Gastroesophageal sphincter (tissue), 3 donors: ENCODE data around the gene MIF4GD.

ENCODE experiments used
- EP300 ChIP-seq: sonication (generic); formaldehyde crosslinking; IDR thresholded peaks from one replicate; pipeline ENCODE4 v1.6.1; 2017; ENCODE audit warnings: antibody characterized with exemption, mild to moderate bottlenecking
- TF ChIP-seq, protein P1 (sequence below), 4 experiments: fragments of 200-600 bp in 2 of 4; fragments of 450-650 bp in 2 of 4; sonication (generic) in 1 of 4; IDR thresholded peaks; one replicate each; pipeline ENCODE4 v1.5.1; 2017 to 2019; ENCODE audit warnings: antibody characterized with exemption in 4 of 4, mild to moderate bottlenecking in 2 of 4, moderate library complexity in 2 of 4

DNA sequence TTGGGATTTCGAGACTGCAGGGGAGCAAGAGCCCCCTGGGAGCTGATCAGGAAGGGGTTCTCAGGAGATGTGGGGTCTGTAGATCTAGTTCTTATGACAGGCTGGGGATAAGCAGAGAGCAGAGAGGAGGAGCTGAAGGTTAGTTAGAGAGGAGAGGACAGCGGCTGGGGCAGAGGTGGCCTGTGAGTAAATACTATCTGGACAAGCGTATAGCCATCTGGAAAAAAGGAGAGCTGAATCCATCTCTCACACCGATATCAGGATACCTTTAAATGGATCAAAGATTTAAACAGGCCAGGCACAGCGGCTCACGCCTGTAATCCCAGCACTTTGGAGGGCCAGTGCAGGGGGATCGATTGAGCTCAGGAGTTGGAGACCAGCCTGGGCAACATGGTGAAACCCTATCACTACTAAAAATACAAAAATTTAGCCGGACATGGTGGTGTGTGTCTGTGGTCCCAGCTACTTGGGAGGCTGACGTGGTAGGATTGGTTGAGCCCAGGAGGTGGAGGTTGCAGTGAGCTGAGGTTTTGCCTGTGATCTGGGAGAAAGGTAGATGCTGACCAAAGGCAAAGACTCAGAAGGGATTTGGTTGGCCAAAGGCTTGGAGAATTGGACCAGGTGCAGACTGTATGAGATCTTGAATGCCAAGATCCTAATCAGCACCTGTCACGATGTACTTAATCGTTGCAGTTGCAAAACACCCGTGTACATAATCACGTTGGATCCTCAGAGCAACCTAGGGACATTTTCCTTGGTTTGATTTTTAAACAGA, 37.1 kb upstream of the MIF4GD start:
- TF ChIP-seq, protein P1, sequence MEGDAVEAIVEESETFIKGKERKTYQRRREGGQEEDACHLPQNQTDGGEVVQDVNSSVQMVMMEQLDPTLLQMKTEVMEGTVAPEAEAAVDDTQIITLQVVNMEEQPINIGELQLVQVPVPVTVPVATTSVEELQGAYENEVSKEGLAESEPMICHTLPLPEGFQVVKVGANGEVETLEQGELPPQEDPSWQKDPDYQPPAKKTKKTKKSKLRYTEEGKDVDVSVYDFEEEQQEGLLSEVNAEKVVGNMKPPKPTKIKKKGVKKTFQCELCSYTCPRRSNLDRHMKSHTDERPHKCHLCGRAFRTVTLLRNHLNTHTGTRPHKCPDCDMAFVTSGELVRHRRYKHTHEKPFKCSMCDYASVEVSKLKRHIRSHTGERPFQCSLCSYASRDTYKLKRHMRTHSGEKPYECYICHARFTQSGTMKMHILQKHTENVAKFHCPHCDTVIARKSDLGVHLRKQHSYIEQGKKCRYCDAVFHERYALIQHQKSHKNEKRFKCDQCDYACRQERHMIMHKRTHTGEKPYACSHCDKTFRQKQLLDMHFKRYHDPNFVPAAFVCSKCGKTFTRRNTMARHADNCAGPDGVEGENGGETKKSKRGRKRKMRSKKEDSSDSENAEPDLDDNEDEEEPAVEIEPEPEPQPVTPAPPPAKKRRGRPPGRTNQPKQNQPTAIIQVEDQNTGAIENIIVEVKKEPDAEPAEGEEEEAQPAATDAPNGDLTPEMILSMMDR (IDR thresholded peaks at IDR 0.05), result no peak
- TF ChIP-seq EP300, result no peak
